Peyer's patch (tissue), 4 donors: ENCODE results near the gene EXOC8. TPM values are rescaled to one million over a fixed set of nuclear protein-coding genes. Genes with fewer than 3 reads are reported as not detected.

Source experiments
- DNase-seq, 3 donors: peaks; one replicate each; pipeline ENCODE4 v3.0.0-alpha.2; 2017 to 2019
- H3K27ac ChIP-seq, 4 donors: fragments of 200-600 bp; sonication (generic); one replicate each; pipeline ENCODE4 v1.5.1; 2016 to 2019
- H3K27me3 ChIP-seq, 2 donors: fragments of 200-600 bp; sonication (generic); one replicate each; pipeline ENCODE4 v1.5.1; 2019
- H3K36me3 ChIP-seq, 3 donors: fragments of 200-600 bp; sonication (generic); one replicate each; pipeline ENCODE4 v1.5.1; 2016 to 2019
- H3K4me1 ChIP-seq, 4 donors: fragments of 200-600 bp; sonication (generic); one replicate each; pipeline ENCODE4 v1.5.1; 2016 to 2019
- H3K4me3 ChIP-seq, 4 donors: fragments of 200-600 bp; sonication (generic); 1 replicate in 3 of 4; 2 replicates in 1 of 4; pipeline ENCODE4 v1.5.1; 2016 to 2019; ENCODE audit warnings: mild to moderate bottlenecking in 1 of 4
- H3K9me3 ChIP-seq, 4 donors: fragments of 200-600 bp; sonication (generic); one replicate each; pipeline ENCODE4 v1.5.1; 2016 to 2019; ENCODE audit warnings: mild to moderate bottlenecking in 1 of 4
- CTCF ChIP-seq, 6 experiments: fragments of 450-650 bp in 4 of 6; fragments of 200-600 bp in 2 of 6; sonication (generic) in 1 of 6; IDR thresholded peaks; one replicate each; pipeline ENCODE4 v1.5.1; 2017 to 2019; ENCODE audit warnings: antibody characterized with exemption in 6 of 6, mild to moderate bottlenecking in 3 of 6, moderate library complexity in 1 of 6
- POLR2A ChIP-seq, 2 donors: fragments of 450-650 bp; IDR thresholded peaks; one replicate each; pipeline ENCODE4 v1.5.1; 2017; ENCODE audit warnings: antibody characterized with exemption in 2 of 2, mild to moderate bottlenecking in 2 of 2, moderate library complexity in 2 of 2
- total RNA-seq, 4 donors: library from RNA; depleted of rRNA; stranded (reverse); fragments of >200 nt; gene quantifications; one replicate each; pipeline ENCODE4 v1.1.0, GENCODE V29; 2016

EXOC8 gene
- total RNA-seq, result 10 to 100 TPM; 14.0 to 19.4 (median 17.4) TPM

DNA sequence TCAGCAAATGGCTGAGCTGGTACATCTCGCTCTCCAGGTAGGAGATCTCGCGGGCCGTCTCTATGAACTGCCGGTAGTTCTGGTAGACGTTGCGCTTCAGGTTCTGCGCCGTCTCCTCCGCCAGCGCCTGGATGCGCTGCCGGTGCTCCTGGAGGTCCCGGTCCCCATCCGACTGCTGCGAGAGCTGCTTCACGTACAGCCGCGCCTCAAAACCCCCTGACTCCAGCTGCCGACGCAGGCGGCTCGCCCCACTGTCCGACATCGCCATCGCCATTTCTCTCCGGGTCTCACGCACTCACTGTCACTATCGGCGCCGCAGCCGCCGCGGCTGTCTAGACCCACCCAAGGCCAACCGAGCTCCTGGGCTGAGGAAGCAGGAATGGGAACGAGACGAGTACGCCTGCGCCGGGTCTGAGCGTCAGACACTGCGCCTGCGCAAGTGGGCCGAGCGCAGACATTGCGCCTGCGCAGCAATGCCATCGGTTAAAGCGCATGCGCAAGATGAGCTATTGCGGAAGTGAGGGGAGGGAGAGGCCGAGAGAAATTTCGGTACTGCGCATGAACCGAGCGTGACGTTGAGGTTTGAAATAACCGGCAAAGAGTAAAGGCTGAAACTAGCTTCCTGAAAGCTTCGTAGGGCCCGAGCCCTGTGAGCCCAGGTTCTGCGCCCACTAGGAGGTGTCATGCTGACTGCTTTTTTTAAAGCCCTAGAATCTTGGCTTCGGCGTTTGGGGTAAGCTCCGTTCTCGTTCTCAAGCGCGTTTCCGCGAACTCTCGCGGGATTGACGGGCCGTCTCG lies at the start of gene EXOC8:
Gene EXOC8, minus strand, starts transcription at position 381 of the 798 bp plus-strand sequence. Its CDS starts 107 bp downstream, at position 274.
- peak; percentile 87 to 98 (median 98) for DNase-seq
- TF ChIP-seq POLR2A (IDR thresholded peaks at IDR 0.05) (peak; percentile 84 to 92), CTCF (IDR thresholded peaks at IDR 0.05) (peak in 1 of 6 experiments; percentile 26)

DNA sequence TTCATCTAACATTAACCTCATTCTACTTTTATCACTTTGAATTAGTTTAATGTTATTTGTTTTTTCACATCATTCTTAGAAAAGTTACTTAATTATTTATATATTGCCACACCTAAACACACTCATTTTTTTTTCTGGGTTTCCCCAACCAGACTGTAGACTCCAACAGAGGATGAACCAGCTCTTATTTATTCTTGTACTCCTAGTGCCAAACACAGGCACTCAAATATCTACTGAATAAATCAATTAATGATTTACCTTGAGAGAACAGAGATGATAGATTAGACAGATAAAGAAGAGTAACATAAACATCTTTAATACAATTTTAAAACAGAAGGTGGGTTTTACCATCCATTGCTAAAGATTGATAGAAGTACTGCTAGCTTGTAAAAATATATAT lies 48.8 kb upstream of the EXOC8 start:
- peaks cover 0 to 13% (median 0%) of the 10 kb centered on the region in 4 donors for H3K4me1 ChIP-seq

More for the DNA sequence above, at the start of gene EXOC8:
- H3K9me3 ChIP-seq, result no peaks in the 10 kb centered on the region
- peak within 1 kb of the TSS; percentile 63 to 85 (median 74) for H3K4me3 ChIP-seq
- peaks cover 0 to 43% (median 19%) of the 10 kb centered on the region in 4 donors for H3K4me1 ChIP-seq
- H3K27me3 ChIP-seq, result no peaks in the 10 kb centered on the region
- peaks cover 0 to 14% (median 0%) of the 10 kb centered on the region in 3 donors for H3K36me3 ChIP-seq
- H3K27ac ChIP-seq, result peak within 1 kb of the TSS; percentile 87 to 94 (median 91)

DNA sequence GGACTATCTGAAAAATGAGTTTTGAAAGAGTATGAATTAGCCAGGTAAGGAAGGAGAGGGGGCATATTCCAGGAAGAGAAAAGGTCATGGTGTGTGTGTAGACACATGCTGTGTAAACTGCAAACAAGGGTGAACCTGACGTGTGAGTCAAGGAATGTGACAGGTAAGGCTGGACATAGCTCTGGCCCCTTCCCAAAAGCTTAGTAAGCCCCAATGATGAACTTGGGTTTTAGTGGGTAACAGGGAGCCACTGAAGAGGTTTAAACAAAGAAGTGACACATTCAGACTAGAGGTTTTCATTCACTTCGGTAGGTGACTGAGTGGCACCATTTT lies 47.7 kb upstream of the EXOC8 start:
- TF ChIP-seq CTCF (IDR thresholded peaks at IDR 0.05) (no peak), POLR2A (IDR thresholded peaks at IDR 0.05) (no peak)
- DNase-seq, result no peak
- no peaks in the 10 kb centered on the region for H3K27me3 ChIP-seq
- no peaks in the 10 kb centered on the region for H3K9me3 ChIP-seq
- H3K4me1 ChIP-seq, result peaks cover 0 to 13% (median 0%) of the 10 kb centered on the region in 4 donors
- no peak overlapping the region for H3K27ac ChIP-seq
- H3K4me3 ChIP-seq, result no peak overlapping the region
- H3K36me3 ChIP-seq, result no peaks in the 10 kb centered on the region

More for the DNA sequence above, 48.8 kb upstream of the EXOC8 start:
- H3K27me3 ChIP-seq, result no peaks in the 10 kb centered on the region
- H3K27ac ChIP-seq, result no peak overlapping the region
- TF ChIP-seq CTCF (IDR thresholded peaks at IDR 0.05), result no peak
- no peak for TF ChIP-seq POLR2A (IDR thresholded peaks at IDR 0.05)
- no peak overlapping the region for H3K4me3 ChIP-seq
- no peak for DNase-seq
- no peaks in the 10 kb centered on the region for H3K36me3 ChIP-seq
- no peaks in the 10 kb centered on the region for H3K9me3 ChIP-seq

GRCh38 chr1:231384696-231385415 lies 47.2 kb upstream of the EXOC8 start:
- no peak for DNase-seq
- peaks cover 0 to 13% (median 0%) of the 10 kb centered on the region in 4 donors for H3K4me1 ChIP-seq
- H3K9me3 ChIP-seq, result no peaks in the 10 kb centered on the region
- TF ChIP-seq CTCF (IDR thresholded peaks at IDR 0.05) (no peak), POLR2A (IDR thresholded peaks at IDR 0.05) (no peak)
- H3K27me3 ChIP-seq, result no peaks in the 10 kb centered on the region
- H3K36me3 ChIP-seq, result no peaks in the 10 kb centered on the region
- H3K4me3 ChIP-seq, result no peak overlapping the region
- no peak overlapping the region for H3K27ac ChIP-seq

- no peak for TF ChIP-seq CTCF (IDR thresholded peaks at IDR 0.05)
- no peak for TF ChIP-seq POLR2A (IDR thresholded peaks at IDR 0.05)
- no peaks in the 10 kb centered on the region for H3K27me3 ChIP-seq
Observed at GRCh38 chr1:231383159-231383860, 45.7 kb upstream of the EXOC8 start.

More at GRCh38 chr1:231383159-231383860, 45.7 kb upstream of the EXOC8 start:
- H3K4me1 ChIP-seq, result peaks cover 0 to 13% (median 0%) of the 10 kb centered on the region in 4 donors
- H3K36me3 ChIP-seq, result no peaks in the 10 kb centered on the region
- H3K27ac ChIP-seq, result no peak overlapping the region
- H3K9me3 ChIP-seq, result no peaks in the 10 kb centered on the region
- no peak overlapping the region for H3K4me3 ChIP-seq
- no peak for DNase-seq
